ENCODE results near the gene NRARP. TPM values are rescaled to one million over a fixed set of nuclear protein-coding genes. Genes with fewer than 3 reads are reported as not detected.

The NRARP gene
- total RNA-seq, 4 donors from 2014 or later, result 4.6 to 12.3 (median 7.2) TPM

DNA sequence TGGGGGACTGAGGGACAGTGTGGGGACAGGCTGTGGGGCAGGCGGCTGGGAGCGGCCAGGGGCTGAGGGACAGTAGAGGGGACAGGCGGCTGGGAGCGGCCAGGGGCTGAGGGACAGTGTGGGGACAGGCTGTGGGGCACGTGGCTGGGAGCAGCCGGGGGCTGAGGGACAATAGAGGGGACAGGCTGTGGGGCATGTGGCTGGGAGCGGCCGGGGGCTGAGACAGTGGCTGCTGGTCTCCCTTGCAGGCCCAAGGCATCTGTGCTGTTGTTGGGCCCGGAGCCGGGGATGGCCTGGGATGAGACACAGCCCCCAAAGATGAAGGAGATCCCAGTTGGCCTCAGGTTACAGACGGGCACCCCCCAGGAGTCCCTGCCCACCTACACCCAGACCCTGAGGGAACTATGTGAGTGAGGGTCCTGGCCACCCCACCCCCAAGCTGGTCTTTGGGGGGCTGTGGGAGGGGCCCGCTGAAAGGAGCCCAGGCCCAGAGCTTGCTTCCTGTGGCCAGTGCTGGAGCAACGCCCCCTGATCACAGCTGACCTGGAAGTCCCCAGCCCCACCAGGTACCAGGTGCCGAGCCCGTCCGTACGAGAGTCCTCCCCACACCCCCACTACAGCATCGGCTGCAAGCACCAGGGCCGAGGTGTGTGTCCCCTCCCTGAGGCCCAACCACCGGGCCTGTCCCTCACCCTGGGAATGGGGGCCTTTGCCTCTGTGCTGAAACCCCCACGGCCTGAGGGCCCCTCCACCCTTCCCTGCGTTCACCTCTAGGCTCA lies 50.4 kb downstream of the NRARP start:
- TF ChIP-seq, protein P1, sequence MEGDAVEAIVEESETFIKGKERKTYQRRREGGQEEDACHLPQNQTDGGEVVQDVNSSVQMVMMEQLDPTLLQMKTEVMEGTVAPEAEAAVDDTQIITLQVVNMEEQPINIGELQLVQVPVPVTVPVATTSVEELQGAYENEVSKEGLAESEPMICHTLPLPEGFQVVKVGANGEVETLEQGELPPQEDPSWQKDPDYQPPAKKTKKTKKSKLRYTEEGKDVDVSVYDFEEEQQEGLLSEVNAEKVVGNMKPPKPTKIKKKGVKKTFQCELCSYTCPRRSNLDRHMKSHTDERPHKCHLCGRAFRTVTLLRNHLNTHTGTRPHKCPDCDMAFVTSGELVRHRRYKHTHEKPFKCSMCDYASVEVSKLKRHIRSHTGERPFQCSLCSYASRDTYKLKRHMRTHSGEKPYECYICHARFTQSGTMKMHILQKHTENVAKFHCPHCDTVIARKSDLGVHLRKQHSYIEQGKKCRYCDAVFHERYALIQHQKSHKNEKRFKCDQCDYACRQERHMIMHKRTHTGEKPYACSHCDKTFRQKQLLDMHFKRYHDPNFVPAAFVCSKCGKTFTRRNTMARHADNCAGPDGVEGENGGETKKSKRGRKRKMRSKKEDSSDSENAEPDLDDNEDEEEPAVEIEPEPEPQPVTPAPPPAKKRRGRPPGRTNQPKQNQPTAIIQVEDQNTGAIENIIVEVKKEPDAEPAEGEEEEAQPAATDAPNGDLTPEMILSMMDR (IDR thresholded peaks at IDR 0.05), result no peak
- ATAC-seq (ENCODE audit: low FRiP score) (no peak), DNase-seq (ENCODE audit: low spot score) (no peak)

DNA sequence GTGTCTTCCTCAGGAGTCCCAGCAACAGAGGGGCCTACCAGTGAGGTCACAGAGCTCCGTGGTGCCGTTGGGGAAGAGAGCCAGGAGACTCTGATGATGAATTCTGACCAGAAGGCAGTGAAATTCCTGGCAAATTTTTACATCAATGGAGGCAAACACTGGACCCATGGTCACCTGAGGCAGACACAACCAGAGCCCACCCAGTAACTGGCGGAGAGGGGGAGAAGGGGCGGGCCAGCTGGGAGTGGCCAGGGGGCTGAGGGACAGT lies 50.9 kb downstream of the NRARP start, which contains the start of gene STPG3:
TSS of gene STPG3 (plus strand) at position 93 of the 268 bp plus-strand sequence. CDS start at position 94, 1 bp downstream.
- DNase-seq (ENCODE audit: low spot score) (no peak), ATAC-seq (ENCODE audit: low FRiP score) (no peak)
- TF ChIP-seq, protein P1 (IDR thresholded peaks at IDR 0.05), result no peak

GRCh38 chr9:137250329-137251193 lies 51.5 kb downstream of the NRARP start:
- TF ChIP-seq, protein P1 (IDR thresholded peaks at IDR 0.05), result no peak
- no peak for ATAC-seq (ENCODE audit: low FRiP score)

More at GRCh38 chr9:137250329-137251193, 51.5 kb downstream of the NRARP start:
- DNase-seq (ENCODE audit: low spot score), result no peak

Other genes starting within 250 kb of the NRARP start
- gene ENTPD2, start 248.2 kb downstream of the NRARP start, total RNA-seq, result under 1 TPM in 3 of 4 donors, not detected in 1; 0.25 to 0.72 (median 0.28) TPM
- 1 to 10 TPM in 1 of 4 donors, under 1 TPM in 2, not detected in 1; 0.13 to 1.8 (median 0.37) TPM for gene SAPCD2, start 231.7 kb downstream of the NRARP start, total RNA-seq
- 10 to 100 TPM in 2 of 4 donors, 1 to 10 TPM in 2; 5.2 to 12.8 (median 9.7) TPM for gene UAP1L1, start 224.8 kb downstream of the NRARP start, total RNA-seq
- 10 to 100 TPM; 30.2 to 39.9 (median 33.9) TPM for gene MAN1B1, start 215.3 kb downstream of the NRARP start, total RNA-seq
- gene DPP7, start 187.5 kb downstream of the NRARP start, total RNA-seq, result 100 to 1,000 TPM in 3 of 4 donors, 10 to 100 TPM in 1; 91.8 to 132 (median 119) TPM
- not detected for gene GRIN1, start 163.1 kb downstream of the NRARP start, total RNA-seq
- not detected for gene LRRC26, start 132.2 kb downstream of the NRARP start, total RNA-seq
- gene TMEM210, start 130.2 kb downstream of the NRARP start, total RNA-seq, result not detected
- gene ANAPC2, start 113.7 kb downstream of the NRARP start, total RNA-seq, result 10 to 100 TPM; 17.4 to 38.8 (median 22.8) TPM
- 10 to 100 TPM; 51.2 to 78.2 (median 67.1) TPM for gene SSNA1, start 113.6 kb downstream of the NRARP start, total RNA-seq
- gene TPRN, start 101.5 kb downstream of the NRARP start, total RNA-seq, result 1 to 10 TPM; 3.6 to 6.5 (median 4.9) TPM
- gene TMEM203, start 96.6 kb downstream of the NRARP start, total RNA-seq, result 10 to 100 TPM; 21.6 to 29.1 (median 27.1) TPM
- gene NDOR1, start 96.6 kb downstream of the NRARP start, total RNA-seq, result 1 to 10 TPM; 5.6 to 6.6 (median 6.1) TPM
- 1 to 10 TPM in 1 of 4 donors, under 1 TPM in 2, not detected in 1; 0.65 to 1.0 (median 0.72) TPM for gene RNF208, start 80.0 kb downstream of the NRARP start, total RNA-seq
- under 1 TPM in 3 of 4 donors, not detected in 1; 0.36 to 0.65 (median 0.38) TPM for gene CYSRT1, start 77.1 kb downstream of the NRARP start, total RNA-seq
- gene RNF224, start 74.8 kb downstream of the NRARP start, total RNA-seq, result under 1 TPM in 1 of 4 donors, not detected in 3; 0.19 TPM
- gene SLC34A3, start 71.4 kb downstream of the NRARP start, total RNA-seq, result not detected
- 100 to 1,000 TPM; 197 to 452 (median 288) TPM for gene TUBB4B, start 61.0 kb downstream of the NRARP start, total RNA-seq
- gene STPG3, start 51.0 kb downstream of the NRARP start, total RNA-seq, result under 1 TPM in 1 of 4 donors, not detected in 3; 0.56 TPM
- gene NELFB, start 46.9 kb downstream of the NRARP start, total RNA-seq, result 10 to 100 TPM; 22.2 to 42.8 (median 34.2) TPM
- 10 to 100 TPM in 3 of 4 donors, 1 to 10 TPM in 1; 9.8 to 17.7 (median 11.6) TPM for gene TOR4A, start 24.5 kb downstream of the NRARP start, total RNA-seq
- gene EXD3, start 120.9 kb upstream of the NRARP start, total RNA-seq, result 10 to 100 TPM in 3 of 4 donors, 1 to 10 TPM in 1; 8.3 to 18.3 (median 10.5) TPM
- 1 to 10 TPM in 3 of 4 donors, under 1 TPM in 1; 0.84 to 3.8 (median 2.1) TPM for gene NOXA1, start 121.1 kb upstream of the NRARP start, total RNA-seq
- gene ENTPD8, start 139.1 kb upstream of the NRARP start, total RNA-seq, result not detected
- 10 to 100 TPM; 29.6 to 59.9 (median 31.5) TPM for gene NSMF, start 157.1 kb upstream of the NRARP start, total RNA-seq
- gene PNPLA7, start 248.1 kb upstream of the NRARP start, total RNA-seq, result 10 to 100 TPM in 3 of 4 donors, 1 to 10 TPM in 1; 7.1 to 23.1 (median 13.9) TPM
- 10 to 100 TPM; 41.2 to 82.9 (median 66.6) TPM for gene MRPL41, start 249.6 kb upstream of the NRARP start, total RNA-seq

Measured in omental fat pad (tissue), 4 donors.